ENCODE results near the gene MTRFR. TPM values are rescaled to one million over a fixed set of nuclear protein-coding genes. Genes with fewer than 3 reads are reported as not detected.

Gene MTRFR
- polyA plus RNA-seq, 1 donor: 15.9 TPM

DNA sequence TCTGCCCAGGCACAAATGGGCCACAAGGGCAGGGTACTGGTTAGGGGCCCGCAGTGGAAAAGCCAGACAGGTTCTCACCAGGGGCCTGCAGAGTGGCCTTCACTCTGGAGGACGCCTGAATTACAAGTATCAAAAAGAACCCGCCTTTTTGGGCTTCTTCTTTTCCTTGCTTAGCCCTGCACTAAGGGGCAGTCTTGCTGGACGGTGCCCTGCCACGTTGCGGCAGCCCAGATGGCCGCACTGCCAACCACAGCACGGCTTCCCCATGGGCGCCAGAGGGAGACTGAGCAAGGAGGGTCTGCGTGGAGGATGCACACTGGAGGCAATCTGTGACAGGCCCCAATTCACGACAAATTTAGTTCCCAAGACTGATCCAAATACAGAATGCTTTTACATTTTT, 56.7 kb downstream of the MTRFR start:
- Histone ChIP-seq H3K27me3 (ENCODE audit: control insufficient read depth, insufficient read depth, low read length) (no peaks in the 10 kb centered on the region), H3K4me1 (ENCODE audit: control insufficient read depth, insufficient read depth, low read length) (no peaks in the 10 kb centered on the region), H3K36me3 (ENCODE audit: control insufficient read depth, insufficient read depth, low read length) (peaks cover 39% of the 10 kb centered on the region), H3K27ac (ENCODE audit: low read length) (no peak overlapping the region), H3K4me3 (ENCODE audit: low read length) (no peak overlapping the region), H3K9me3 (ENCODE audit: control insufficient read depth, low read depth, low read length) (no peaks in the 10 kb centered on the region)
- no peak for DNase-seq
- WGBS (ENCODE audit: insufficient coverage, low lambda C conversion rate): no CpG with 5 or more reads among the region's 11 CpGs

DNA sequence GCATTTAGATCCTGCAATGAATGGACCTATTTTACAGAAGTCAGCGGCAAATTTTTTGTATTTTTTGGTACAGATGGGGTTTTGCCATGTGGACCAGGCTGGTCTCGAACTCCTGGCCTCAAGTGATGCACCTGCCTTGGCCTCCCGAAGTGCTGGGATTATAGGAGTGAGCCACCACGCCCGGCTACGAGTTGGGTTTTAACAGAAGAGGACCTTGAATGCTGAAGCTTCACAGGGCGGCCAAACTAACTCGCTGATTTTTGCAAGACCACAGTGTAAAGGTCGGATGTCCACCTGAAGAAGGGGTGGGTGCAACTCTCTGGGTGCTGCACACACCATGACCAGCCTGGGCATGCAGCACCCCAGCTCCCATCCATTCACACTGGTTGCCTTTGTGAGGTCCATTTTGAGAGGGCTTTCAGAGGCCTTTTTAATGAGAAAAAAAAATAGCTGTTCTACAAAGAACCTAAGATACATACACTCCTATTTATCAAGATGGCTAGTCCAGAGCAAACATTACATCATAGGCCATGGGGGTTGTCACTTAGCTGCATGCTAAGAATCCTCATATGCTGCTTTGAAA, 60.0 kb downstream of the MTRFR start:
- H3K4me1 ChIP-seq (ENCODE audit: control insufficient read depth, insufficient read depth, low read length): no peaks in the 10 kb centered on the region
- H3K27me3 ChIP-seq (ENCODE audit: control insufficient read depth, insufficient read depth, low read length): no peaks in the 10 kb centered on the region
- peak in 1 of 2 donors; percentile 14 for DNase-seq
- peaks cover 67% of the 10 kb centered on the region for H3K36me3 ChIP-seq (ENCODE audit: control insufficient read depth, insufficient read depth, low read length)
- WGBS (ENCODE audit: insufficient coverage, low lambda C conversion rate): 80% methylated on average over 1 of the region's 9 CpGs
- H3K9me3 ChIP-seq (ENCODE audit: control insufficient read depth, low read depth, low read length): no peaks in the 10 kb centered on the region
- no peak overlapping the region for H3K4me3 ChIP-seq (ENCODE audit: low read length)
- H3K27ac ChIP-seq (ENCODE audit: low read length): no peak overlapping the region

DNA sequence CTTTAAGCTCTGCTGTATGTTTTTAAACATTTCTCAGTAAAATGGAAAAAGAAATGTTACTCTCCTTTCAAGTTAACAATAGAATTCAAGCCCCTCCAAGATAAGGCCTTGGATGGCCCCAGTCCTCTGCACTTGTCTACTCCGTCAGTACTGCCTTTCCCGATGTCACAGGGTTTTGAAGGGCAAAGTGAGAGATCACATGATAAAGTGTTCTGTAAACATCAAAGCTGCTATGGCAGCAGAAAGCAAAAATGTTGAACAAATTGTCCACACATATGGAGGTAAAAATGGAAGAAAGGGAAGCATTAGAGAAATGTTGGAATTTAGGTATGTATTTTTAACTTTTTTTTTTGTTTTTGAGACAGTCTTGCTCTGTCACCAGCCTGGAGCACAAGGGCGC, 71.9 kb downstream of the MTRFR start:
- no peaks in the 10 kb centered on the region for H3K27me3 ChIP-seq (ENCODE audit: control insufficient read depth, insufficient read depth, low read length)
- H3K27ac ChIP-seq (ENCODE audit: low read length): peak overlapping the region; percentile 66
- peaks cover 75% of the 10 kb centered on the region for H3K36me3 ChIP-seq (ENCODE audit: control insufficient read depth, insufficient read depth, low read length)
- peak; percentile 20 to 67 for DNase-seq
- no peaks in the 10 kb centered on the region for H3K4me1 ChIP-seq (ENCODE audit: control insufficient read depth, insufficient read depth, low read length)
- H3K9me3 ChIP-seq (ENCODE audit: control insufficient read depth, low read depth, low read length): no peaks in the 10 kb centered on the region
- whole genome bisulfite sequencing (ENCODE audit: insufficient coverage, low lambda C conversion rate): no CpG with 5 or more reads among the region's 3 CpGs
- H3K4me3 ChIP-seq (ENCODE audit: low read length): no peak overlapping the region

DNA sequence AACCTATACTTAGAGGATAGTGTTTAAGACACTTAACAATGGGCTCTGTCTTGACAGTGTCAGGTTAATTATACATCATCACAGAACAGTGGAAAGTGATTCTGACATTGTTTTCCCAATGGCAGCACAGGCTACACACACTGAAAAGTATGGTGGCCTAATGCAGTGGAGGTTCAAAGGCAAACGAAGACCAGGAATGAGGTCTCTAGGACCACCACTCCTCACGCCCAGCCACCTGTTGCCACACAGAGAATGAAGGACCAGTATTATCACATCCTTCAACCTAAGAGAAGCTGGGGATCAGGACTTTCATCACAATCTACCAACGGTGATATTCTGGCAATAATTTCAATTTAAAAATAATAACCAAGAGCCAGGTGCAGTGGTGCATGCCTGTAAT, 73.0 kb downstream of the MTRFR start:
- no peak overlapping the region for H3K27ac ChIP-seq (ENCODE audit: low read length)
- WGBS (ENCODE audit: insufficient coverage, low lambda C conversion rate): no CpG with 5 or more reads among the region's 3 CpGs
- no peak for DNase-seq
- peaks cover 81% of the 10 kb centered on the region for H3K36me3 ChIP-seq (ENCODE audit: control insufficient read depth, insufficient read depth, low read length)
- H3K9me3 ChIP-seq (ENCODE audit: control insufficient read depth, low read depth, low read length): no peaks in the 10 kb centered on the region
- no peaks in the 10 kb centered on the region for H3K4me1 ChIP-seq (ENCODE audit: control insufficient read depth, insufficient read depth, low read length)
- H3K27me3 ChIP-seq (ENCODE audit: control insufficient read depth, insufficient read depth, low read length): no peaks in the 10 kb centered on the region
- H3K4me3 ChIP-seq (ENCODE audit: low read length): no peak overlapping the region

Other genes starting within 250 kb of the MTRFR start
- gene PITPNM2, start 82.3 kb upstream of the MTRFR start, polyA plus RNA-seq: 7.8 TPM
- gene MPHOSPH9, start 295 bp upstream of the MTRFR start, polyA plus RNA-seq: 17.8 TPM
- 82.9 TPM for gene CDK2AP1, start 38.4 kb downstream of the MTRFR start, polyA plus RNA-seq
- 18.8 TPM for gene SBNO1, start 131.4 kb downstream of the MTRFR start, polyA plus RNA-seq
- gene KMT5A, start 150.7 kb downstream of the MTRFR start, polyA plus RNA-seq: 37.6 TPM
- 1.7 TPM for gene RILPL2, start 203.2 kb downstream of the MTRFR start, polyA plus RNA-seq
- 31.0 TPM for gene SNRNP35, start 224.7 kb downstream of the MTRFR start, polyA plus RNA-seq